K562 (cell line): ENCODE results near the gene MPL. TPM values are rescaled to one million over a fixed set of nuclear protein-coding genes. Genes with fewer than 3 reads are reported as not detected.

ENCODE experiments used
- ASH1L ChIP-seq: fragments of 450-650 bp; IDR thresholded peaks from 2 replicates; pipeline ENCODE4 v1.6.1; 2018; ENCODE audit warnings: borderline replicate concordance, mild to moderate bottlenecking, low read depth; ENCODE audit not compliant: partially characterized antibody
- BHLHE40 ChIP-seq: IDR thresholded peaks from 2 replicates; pipeline ENCODE4 v1.6.1; 2011; ENCODE audit warnings: low read length, improper control_type of control experiment
- CBFB ChIP-seq: sonication (generic); formaldehyde crosslinking; IDR thresholded peaks from 2 replicates; pipeline ENCODE4 v1.4.0; 2020; ENCODE audit warnings: mild to moderate bottlenecking, missing genetic modification reagents
- JUND ChIP-seq, 2 experiments: IDR thresholded peaks; 2 replicates in 1 of 2; 3 replicates in 1 of 2; pipeline ENCODE4 v1.6.1; 2011; ENCODE audit warnings: borderline replicate concordance in 2 of 2, low read depth in 2 of 2, low read length in 2 of 2, improper control_type of control experiment in 1 of 2, missing biosample characterization in 1 of 2, missing genetic modification characterization in 1 of 2, missing genetic modification reagents in 1 of 2
- MED1 ChIP-seq: sonication (generic); formaldehyde crosslinking; IDR thresholded peaks from 2 replicates; pipeline ENCODE4 v1.8.1; 2023; ENCODE audit warnings: missing genetic modification reagents, borderline replicate concordance
- NFE2 ChIP-seq: IDR thresholded peaks from 2 replicates; pipeline ENCODE4 v1.6.1; 2014; ENCODE audit warnings: antibody characterized with exemption, low read depth
- NR1H2 ChIP-seq: sonication (generic); formaldehyde crosslinking; IDR thresholded peaks from 2 replicates; pipeline ENCODE4 v1.4.0; 2020; ENCODE audit warnings: mild to moderate bottlenecking, missing genetic modification reagents
- RCOR1 ChIP-seq, 2 experiments: IDR thresholded peaks; 2 replicates each; pipeline ENCODE4 v1.6.1; 2012; ENCODE audit warnings: low read depth in 2 of 2, low read length in 2 of 2, borderline replicate concordance in 1 of 2, improper control_type of control experiment in 1 of 2
- polyA plus RNA-seq, 8 experiments: library from polyadenylated mRNA; depleted of rRNA in 4 of 8; stranded (reverse) in 5 of 8; unstranded in 3 of 8; fragments of >200 nt; fragmentation: Nextera tagmentation in 2 of 8; fragmentation: Illumina TruSeq in 1 of 8; extraction: Ambion mirVana in 2 of 8; extraction: Trizol in 1 of 8; gene quantifications; 2 replicates each; pipeline versions ENCODE4 v1.2.1 to v1.2.3, GENCODE V29; 2011 to 2014; ENCODE audit warnings: inconsistent platforms in 1 of 8, missing spikeins in 1 of 8
- total RNA-seq, 7 experiments: library from RNA; depleted of rRNA in 6 of 7; stranded (reverse); fragments of >200 nt in 6 of 7; fragmentation: Illumina TruSeq in 2 of 7; extraction: Trizol in 2 of 7; gene quantifications; 2 replicates each; pipeline versions ENCODE4 v1.2.1 to v1.2.3, GENCODE V29; 2011 to 2021; ENCODE audit warnings: low replicate concordance in 1 of 7
- TF ChIP-seq, protein P1 (sequence below): sonication (generic); formaldehyde crosslinking; IDR thresholded peaks from 2 replicates; pipeline ENCODE4 v1.8.1; 2023; ENCODE audit warnings: mild to moderate bottlenecking, missing genetic modification reagents, moderate library complexity
- TF ChIP-seq, protein P2 (sequence below): IDR thresholded peaks from 2 replicates; pipeline ENCODE4 v1.6.1; 2011; ENCODE audit warnings: borderline replicate concordance, low read depth, mild to moderate bottlenecking, moderate library complexity, low read length; ENCODE audit not compliant: insufficient read depth, poor library complexity, severe bottlenecking
- TF ChIP-seq, protein P3 (sequence below): fragments of 250-450 bp; sonication (Bioruptor Pico); IDR thresholded peaks from 2 replicates; pipeline ENCODE4 v1.4.0; 2020; ENCODE audit warnings: mild to moderate bottlenecking, moderate library complexity

MPL gene
- total and polyA plus RNA-seq, 9 of the 15 experiments (the other 6 are each of a cell fraction or from before 2014, with no cell fraction given) = not detected

DNA sequence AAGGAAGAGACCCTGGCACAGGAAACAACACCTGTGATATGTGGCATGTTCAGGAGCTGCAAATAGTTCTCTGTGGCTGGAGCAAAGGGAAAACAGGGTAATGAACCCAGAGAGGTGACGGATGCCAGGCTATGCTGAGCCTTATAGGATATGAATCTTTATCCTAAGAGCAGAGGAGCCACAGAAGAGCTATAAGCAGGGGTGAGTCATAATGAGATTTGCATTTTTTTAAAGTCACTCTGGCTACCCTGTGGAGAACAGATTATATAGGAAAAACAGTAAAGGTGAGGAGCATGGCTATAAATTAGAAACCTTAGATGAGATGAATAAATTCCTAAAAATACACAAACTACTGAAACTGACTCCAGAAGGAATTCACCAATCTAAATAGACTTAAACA lies 12.8 kb upstream of the MPL start (continued):
- TF ChIP-seq BHLHE40 (no peak), ASH1L (no peak), MED1 (CRISPR knock-in tag) (no peak), NR1H2 (CRISPR knock-in tag) (no peak), CBFB (no peak), NFE2 (no peak), JUND (IDR thresholded peaks at IDR 0.05; ENCODE audit: borderline replicate concordance, low read depth, low read length) (peak; percentile 60; the same call in 1 of the 2 replicates), JUND (tag; IDR thresholded peaks at IDR 0.05; ENCODE audit: borderline replicate concordance, low read depth, low read length) (0 out of 3 replicates have a peak, but pooled peaks have one; percentile 21), RCOR1 (IDR thresholded peaks at IDR 0.05; ENCODE audit: borderline replicate concordance in 1 of 2, low read depth in 2 of 2, low read length in 2 of 2) (no peak)
- TF ChIP-seq, protein P1, sequence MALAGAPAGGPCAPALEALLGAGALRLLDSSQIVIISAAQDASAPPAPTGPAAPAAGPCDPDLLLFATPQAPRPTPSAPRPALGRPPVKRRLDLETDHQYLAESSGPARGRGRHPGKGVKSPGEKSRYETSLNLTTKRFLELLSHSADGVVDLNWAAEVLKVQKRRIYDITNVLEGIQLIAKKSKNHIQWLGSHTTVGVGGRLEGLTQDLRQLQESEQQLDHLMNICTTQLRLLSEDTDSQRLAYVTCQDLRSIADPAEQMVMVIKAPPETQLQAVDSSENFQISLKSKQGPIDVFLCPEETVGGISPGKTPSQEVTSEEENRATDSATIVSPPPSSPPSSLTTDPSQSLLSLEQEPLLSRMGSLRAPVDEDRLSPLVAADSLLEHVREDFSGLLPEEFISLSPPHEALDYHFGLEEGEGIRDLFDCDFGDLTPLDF = no peak
- TF ChIP-seq, protein P2, sequence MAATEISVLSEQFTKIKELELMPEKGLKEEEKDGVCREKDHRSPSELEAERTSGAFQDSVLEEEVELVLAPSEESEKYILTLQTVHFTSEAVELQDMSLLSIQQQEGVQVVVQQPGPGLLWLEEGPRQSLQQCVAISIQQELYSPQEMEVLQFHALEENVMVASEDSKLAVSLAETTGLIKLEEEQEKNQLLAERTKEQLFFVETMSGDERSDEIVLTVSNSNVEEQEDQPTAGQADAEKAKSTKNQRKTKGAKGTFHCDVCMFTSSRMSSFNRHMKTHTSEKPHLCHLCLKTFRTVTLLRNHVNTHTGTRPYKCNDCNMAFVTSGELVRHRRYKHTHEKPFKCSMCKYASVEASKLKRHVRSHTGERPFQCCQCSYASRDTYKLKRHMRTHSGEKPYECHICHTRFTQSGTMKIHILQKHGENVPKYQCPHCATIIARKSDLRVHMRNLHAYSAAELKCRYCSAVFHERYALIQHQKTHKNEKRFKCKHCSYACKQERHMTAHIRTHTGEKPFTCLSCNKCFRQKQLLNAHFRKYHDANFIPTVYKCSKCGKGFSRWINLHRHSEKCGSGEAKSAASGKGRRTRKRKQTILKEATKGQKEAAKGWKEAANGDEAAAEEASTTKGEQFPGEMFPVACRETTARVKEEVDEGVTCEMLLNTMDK = no peak
- TF ChIP-seq, protein P3, sequence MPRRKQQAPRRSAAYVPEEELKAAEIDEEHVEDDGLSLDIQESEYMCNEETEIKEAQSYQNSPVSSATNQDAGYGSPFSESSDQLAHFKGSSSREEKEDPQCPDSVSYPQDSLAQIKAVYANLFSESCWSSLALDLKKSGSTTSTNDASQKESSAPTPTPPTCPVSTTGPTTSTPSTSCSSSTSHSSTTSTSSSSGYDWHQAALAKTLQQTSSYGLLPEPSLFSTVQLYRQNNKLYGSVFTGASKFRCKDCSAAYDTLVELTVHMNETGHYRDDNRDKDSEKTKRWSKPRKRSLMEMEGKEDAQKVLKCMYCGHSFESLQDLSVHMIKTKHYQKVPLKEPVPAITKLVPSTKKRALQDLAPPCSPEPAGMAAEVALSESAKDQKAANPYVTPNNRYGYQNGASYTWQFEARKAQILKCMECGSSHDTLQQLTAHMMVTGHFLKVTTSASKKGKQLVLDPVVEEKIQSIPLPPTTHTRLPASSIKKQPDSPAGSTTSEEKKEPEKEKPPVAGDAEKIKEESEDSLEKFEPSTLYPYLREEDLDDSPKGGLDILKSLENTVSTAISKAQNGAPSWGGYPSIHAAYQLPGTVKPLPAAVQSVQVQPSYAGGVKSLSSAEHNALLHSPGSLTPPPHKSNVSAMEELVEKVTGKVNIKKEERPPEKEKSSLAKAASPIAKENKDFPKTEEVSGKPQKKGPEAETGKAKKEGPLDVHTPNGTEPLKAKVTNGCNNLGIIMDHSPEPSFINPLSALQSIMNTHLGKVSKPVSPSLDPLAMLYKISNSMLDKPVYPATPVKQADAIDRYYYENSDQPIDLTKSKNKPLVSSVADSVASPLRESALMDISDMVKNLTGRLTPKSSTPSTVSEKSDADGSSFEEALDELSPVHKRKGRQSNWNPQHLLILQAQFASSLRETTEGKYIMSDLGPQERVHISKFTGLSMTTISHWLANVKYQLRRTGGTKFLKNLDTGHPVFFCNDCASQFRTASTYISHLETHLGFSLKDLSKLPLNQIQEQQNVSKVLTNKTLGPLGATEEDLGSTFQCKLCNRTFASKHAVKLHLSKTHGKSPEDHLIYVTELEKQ (CRISPR knock-in tag) = no peak
